HG03039 (cell line): ENCODE data around the gene SLC34A1.
A peak's percentile ranks its signal among the peaks of the same experiment; 100 is the strongest.

Source experiments
- ATAC-seq: cut with Tn5 transposase; IDR thresholded peaks from one replicate; pipeline ENCODE4 v1.9.1; 2021; ENCODE audit warnings: mild to moderate bottlenecking, moderate library complexity; ENCODE audit not compliant: unreplicated experiment

Gene SLC34A1

DNA sequence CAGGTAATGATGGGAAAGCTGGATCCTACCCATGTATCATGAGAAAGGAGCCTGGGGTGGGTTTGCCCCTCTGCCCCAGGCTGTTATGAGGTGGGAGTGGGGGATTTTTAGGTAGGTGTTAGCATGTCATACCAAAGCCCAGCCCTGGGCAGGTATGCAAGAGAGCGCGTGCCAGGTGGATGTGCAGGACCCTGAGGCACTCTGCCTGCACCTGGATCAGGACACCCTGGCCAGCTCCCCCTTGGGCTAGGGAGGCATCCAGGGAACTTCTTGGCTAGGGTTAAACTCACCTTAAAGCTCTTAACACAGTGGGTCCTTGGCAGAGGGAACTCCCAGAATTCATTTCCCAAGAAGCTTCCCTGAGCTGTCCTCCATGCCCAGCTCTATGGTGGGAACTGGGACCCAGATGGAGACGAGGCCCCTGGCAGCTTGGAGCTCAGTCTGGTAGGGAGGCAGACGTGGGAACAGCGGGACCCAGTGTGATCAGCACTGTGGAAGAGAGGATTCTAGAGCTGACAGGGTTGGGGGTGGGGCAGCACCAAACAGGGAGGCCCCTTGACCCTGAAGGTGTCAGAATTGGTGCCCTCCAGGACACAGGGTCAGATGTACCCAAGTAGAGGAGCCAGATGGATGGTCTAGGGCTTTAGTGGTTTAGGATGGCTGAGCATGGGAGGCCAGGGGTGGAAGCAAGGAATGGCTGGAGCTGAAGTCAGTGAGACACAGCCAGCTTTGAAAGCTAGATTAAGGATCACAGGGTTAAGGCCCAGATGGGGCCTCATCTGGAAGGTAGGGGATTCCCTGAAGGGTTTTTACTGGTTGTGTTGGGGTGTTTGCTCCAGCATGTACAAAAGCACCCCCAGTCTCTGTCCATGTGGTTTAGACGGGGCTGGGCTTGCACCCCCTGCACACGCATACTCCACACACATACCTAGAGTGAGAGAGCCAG, 60.1 kb downstream of the SLC34A1 start:
- ATAC-seq: no peak

DNA sequence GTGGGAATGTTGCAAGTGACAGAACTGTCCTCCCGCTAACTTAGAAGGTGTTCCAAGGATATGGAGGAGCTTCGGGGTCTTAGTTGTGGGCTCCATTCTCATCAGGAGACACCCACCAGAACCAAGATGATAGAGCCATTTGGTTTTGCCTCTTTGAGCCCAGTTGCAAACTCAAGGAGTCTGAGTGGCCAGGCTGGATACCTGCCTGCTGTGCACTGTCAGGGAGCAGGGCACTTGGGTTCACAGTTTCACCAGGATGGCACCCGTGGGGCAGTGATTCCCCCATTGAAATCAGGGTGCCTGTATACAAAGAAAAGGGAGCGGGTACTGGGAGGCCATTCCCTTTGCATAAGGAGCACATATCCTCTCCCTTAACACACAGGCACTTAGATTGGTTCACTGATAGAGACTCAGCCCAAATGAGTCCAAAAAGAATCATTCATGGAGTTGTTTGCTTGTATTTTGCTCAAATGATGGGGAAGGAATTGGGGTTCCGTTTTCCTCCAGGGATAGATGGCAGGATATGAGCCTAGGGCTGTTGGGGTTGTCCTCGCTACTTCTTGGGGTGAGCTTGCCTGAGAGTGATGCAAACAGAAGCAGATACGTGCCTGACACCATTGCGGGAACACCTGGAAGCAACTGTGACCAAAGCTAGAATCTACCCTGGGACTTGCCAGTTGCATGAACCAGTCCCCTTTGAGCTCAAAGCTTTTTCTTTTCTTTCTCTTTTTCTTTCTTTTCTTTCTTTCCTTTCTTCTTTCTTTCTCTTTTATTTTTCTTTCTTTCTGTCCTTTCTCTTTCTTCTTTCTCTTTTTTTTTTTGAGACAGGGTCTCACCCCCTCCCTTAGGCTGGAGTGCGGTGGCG, 61.0 kb downstream of the SLC34A1 start:
- ATAC-seq: no peak

DNA sequence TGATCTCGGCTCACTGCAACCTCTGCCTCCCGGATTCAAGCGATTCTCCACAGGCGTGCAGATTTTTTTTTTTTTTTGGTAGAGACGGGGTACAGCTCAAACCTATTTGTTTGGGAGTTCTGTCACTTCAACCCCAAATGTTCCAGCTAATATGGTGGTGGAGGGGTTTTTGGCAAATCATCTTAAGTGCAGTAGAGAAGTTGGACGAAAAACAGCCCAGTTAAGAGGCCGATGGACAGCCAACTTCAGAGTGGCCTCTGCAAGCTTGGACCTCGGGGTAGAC, 61.6 kb downstream of the SLC34A1 start:
- no peak for ATAC-seq

GRCh38 chr5:177446200-177447065, 62.2 kb downstream of the SLC34A1 start, which contains the start of gene PRR7:
Gene PRR7 (plus strand): TSS chr5:177446814. CDS start chr5:177455068, 8,254 bp downstream.
- peak; percentile 35 for ATAC-seq

GRCh38 chr5:177447066-177447610, 62.9 kb downstream of the SLC34A1 start:
- peak; percentile 34 for ATAC-seq

DNA sequence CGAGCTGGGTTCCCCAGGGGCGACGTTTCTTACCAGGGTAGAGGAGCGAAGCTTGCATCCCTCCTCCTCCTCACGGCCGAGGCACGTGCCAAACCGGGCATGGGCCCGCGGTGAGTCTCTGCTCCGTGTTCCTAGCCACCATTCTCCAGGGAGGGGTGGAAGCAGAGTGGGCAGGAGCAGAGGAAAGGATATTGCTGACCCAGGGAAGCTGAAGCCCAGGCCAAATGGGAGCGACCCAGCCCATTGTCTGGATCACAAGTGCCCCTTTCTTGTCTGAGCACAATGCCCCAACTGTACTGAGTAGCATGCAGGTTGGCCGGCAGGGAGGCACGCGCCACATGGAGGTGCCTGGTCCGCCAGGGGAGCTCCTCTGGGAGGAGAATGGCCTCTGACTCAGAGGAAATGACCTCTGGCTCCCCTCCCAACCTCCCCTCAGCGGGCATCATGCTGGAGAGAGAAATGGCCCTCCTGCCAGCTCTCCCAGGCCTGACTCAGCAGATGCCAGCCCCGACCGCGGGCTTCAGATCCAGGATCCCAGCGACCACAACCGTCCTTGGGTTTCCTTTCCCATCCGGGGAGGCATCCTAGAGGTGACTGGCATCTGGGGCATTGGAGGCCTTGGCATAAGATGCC, 63.5 kb downstream of the SLC34A1 start:
- ATAC-seq: no peak
